T-helper 1 cell treated with Interleukin-12 subunit alpha and Interleukin-12 subunit beta and Interleukin-4 antibody, amounts not matched to agents 30 ng/mL and 1 ng/mL, for 36 hours (primary cell): ENCODE data around the gene TRIM9. TPM values are rescaled to one million over a fixed set of nuclear protein-coding genes. Genes with fewer than 3 reads are reported as not detected.

Source experiments
- intact Hi-C: fragments of 100-400 bp; cut with micrococcal nuclease; formaldehyde crosslinking; loops from one replicate; pipeline ENCODE4 v1.15.1; 2024
- total RNA-seq: library from RNA; stranded (reverse); gene quantifications from 2 replicates; pipeline ENCODE4 v1.2.3, GENCODE V29; 2022

TRIM9 gene
- total RNA-seq, 1 donor from 2014 or later, result 0.22 TPM

GRCh38 chr14:51094282-51094821 lies 553 bp downstream of the TRIM9 start:
- intact Hi-C loops, result loop anchor here (2.0 to 10.0 kb wide), 5 partner anchors 260 to 1460 kb away; partner anchors contain the start of genes FRMD6, GPR137C, NIN and TXNDC16

- intact Hi-C loops, result loop anchor here (2.0 to 10.0 kb wide), 5 partner anchors 259 to 1461 kb away; partner anchors contain the start of genes FRMD6, GPR137C, NIN and TXNDC16
These were observed 1.3 kb downstream of the TRIM9 start for GRCh38 chr14:51093371-51094281.

DNA sequence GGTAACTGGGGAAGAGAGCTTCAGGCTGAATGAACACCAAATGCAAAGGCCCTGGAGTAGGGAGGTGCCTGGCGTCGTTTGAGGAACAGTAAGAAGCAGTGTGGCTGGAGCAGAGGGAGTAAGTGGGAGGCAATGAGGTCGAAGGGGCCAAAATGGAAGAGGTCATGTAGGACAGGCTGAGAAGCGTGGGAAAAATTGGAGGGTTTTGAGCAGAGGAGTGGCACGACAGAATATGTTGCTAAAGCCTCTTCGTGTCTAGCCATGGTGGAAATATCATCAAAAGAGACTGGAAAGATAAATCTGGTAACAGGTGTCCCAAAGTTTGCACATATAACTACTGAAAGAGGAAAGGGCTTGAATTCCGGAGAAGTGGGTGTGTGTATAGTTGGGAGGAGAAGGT lies 1.9 kb downstream of the TRIM9 start:
- intact Hi-C loops, result loop anchor here (10.0 kb wide), 4 partner anchors 258 to 1462 kb away; partner anchors contain the start of genes FRMD6, GPR137C, NIN and TXNDC16

GRCh38 chr14:51089278-51089677 lies 5.6 kb downstream of the TRIM9 start:
- intact Hi-C loops, result no loop called here

DNA sequence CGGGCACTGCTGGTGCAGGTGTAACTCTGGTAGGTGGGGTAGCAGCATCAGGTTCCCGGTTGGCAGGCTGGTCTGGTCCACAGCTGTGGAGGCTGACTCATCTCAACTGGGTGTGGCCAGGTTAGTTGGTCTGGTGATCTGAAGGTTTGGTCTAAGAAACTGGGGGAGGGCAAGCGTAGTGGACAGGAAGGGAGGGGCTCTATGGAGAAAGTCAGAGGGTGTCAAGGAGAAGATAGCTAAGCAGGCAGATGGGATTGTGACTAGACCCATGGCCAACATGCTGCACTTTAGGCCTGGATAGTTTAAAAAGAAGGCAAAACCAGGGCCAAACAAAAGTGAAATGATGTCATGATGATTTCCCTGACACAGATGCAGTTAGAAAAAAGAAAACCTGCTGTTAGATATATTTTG lies 7.9 kb downstream of the TRIM9 start:
- intact Hi-C loops, result no loop called here

GRCh38 chr14:51086044-51086443 lies 8.9 kb downstream of the TRIM9 start:
- intact Hi-C loops, result no loop called here

DNA sequence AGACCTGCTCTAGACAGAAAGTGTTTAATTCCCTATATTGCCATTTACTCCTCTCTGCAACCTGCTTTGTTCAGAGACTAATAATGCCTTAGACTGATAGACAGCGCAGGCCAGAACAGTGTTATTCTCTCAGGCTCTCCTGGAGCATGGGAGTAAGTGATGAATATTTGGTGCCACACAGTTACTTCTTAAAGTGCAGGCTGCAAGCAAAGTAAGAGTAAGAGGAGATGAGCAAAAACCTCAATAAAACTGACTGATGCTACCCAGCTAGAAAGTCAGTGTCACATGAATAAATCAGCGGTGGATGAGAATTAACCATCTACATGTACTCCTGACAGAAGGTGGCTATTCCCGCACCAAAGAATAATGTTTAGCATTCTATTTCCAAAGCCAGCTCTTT lies 9.9 kb downstream of the TRIM9 start:
- intact Hi-C loops, result no loop called here

DNA sequence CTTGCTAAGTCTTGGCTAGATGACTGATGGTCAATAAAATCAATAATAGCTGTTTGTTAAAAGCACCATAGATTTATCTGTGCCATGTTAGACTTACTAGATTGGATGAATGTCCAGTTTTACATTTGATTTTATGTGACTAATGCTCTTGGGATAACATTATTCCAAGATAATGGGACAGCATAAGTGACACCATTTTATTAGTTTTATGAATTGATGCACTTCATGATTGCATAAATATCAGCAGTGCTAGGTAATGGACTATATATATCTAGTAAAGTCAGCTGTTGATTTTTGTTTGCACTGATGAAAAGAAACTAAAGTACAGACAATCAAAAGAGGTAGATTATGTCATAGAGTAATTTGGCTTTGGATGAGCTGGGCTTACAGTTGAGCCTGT lies 10.4 kb downstream of the TRIM9 start:
- intact Hi-C loops, result no loop called here

DNA sequence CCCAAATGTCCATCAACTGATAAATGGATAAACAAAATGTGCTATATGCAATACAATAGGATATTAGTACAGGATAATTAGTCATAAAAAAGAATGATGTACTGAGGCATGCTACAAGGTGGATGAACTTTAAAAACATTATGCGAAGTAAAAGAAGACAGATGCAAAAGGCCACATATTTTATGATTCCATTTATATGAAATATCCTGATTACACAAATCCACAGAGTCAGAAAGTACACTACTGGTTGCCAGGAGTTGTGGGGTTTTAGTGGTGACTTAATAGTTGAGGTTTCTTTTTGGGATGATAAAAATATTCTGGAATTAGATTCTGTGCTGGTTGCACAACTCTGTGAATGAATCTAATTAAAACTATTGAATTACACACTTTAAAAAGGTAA lies 12.6 kb downstream of the TRIM9 start:
- intact Hi-C loops, result no loop called here

DNA sequence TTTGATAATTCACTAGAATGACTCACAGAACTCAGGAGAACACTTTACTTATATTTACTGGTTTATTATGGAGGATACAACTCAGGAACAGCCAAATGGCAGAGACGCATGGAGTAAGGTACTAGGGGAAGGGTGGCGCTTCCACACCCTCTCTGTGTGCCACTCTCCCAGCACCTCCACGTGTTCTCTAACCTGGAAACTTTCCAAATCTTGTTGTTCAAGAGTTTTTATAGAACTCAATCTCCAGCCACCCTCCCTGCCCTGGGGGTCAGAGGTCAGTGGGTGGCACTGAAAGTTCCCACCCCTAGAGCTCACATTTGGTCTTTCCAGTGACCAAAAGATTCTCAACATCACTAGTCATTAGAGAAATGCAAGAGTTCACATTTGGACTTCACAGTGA lies 13.2 kb downstream of the TRIM9 start:
- intact Hi-C loops, result no loop called here

- intact Hi-C loops, result no loop called here
These were observed 13.7 kb downstream of the TRIM9 start for GRCh38 chr14:51081209-51081608.

DNA sequence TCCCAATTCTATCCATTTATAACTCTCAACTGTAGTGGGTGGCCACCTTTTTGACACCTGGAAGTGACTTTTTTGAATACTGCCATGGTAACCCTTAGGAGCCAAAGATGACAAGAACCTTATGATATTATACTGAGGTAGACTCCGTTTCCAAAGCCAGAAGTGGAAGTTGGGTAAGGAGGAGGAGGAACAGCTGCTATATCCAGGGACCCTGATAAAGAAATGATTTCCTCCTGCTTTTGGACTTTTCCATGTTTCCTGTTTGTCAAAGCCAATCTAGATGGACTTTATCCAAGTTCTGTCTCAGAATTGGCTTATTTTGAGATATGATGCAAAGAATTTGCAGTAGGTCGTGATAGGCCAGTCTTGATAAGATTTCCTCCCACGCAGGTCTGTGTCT lies 14.3 kb downstream of the TRIM9 start:
- intact Hi-C loops, result no loop called here

DNA sequence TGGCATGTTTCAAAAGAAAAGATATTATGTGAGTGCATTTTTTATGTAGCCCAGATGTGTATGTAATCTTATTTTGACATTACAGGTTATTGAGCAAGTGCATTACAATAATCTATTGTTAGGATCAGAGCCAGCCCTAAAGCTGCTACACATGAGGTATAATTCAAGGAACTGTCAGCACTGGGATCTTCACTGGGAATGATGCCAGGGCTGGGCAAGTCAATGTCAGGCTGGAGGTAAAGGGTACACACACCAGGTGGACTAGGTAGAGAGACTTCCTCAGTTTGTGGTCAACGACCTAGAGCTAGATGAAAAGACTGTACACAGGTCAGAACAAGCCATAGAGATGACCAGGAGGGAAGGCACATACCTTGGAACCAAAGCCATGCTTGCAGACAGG lies 15.4 kb downstream of the TRIM9 start:
- intact Hi-C loops, result no loop called here

DNA sequence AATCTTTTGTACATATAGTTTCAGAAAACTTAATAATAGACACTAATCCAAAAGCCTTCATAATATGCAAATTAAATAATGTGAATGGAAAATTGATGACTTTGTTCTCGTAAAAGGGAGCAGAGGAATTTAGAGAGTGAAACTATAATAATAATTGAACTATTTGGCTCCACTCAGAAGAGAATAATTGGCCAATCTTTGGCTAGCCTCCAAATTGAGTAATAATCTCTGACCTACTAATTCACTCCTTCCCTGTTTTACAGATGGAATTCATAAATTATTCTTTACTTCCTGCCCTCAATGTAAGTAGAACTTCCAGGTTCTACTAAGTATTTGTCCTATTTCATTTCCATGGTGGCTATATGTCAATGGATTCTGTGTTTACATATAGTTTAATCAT lies 15.8 kb downstream of the TRIM9 start:
- intact Hi-C loops, result no loop called here

DNA sequence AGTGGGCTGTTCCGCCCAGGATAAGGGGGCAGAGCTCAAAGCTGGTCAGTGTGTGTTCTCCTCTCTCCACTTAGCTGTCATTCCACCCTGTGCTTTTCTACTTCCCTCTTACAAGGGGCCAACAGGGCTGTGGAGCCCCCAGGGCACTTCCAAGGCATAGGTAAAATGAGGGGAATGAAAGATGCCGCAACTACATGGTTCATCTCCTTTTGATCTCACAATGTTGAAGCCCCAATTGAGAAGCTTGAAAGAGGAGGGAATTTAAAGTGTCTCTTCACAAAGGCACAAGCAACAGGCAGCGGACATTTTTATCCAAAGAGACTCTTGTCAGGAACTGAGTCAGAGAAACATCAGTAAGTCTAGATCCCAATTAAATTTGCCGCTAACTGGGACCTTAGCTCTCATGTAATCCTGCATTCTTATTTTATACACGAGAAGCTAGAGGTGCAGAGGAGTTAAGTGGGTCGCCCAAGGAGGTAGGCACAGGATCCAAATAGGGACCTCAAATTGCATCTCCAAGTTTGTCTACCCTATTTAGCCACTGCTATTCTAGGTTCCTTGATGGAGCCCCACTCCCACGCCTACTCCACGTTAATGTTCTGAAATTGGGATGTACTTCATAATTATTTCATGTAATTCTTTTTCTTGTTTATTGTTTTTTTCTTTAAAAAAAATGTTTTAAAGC lies 20.1 kb downstream of the TRIM9 start:
- intact Hi-C loops, result no loop called here

- intact Hi-C loops, result no loop called here
These were observed 21.2 kb downstream of the TRIM9 start for GRCh38 chr14:51073731-51074130.

DNA sequence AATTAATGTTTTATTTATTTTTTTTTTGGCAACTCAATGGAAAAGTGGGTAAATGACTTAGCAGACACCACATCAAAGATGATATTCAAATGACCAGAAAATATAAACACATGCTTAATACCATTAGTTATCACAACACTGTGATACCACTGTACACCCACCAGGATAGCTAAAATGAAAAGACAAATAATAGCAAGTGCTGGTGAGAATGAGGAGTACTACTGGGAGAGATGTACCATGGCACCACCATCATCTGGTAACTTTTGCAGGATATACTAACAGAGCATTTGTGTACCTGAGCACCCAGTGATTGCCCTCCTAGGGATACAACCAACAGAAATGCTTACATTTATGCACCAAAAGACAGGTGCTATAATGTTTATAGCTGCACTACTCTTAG lies 21.9 kb downstream of the TRIM9 start:
- intact Hi-C loops, result no loop called here

DNA sequence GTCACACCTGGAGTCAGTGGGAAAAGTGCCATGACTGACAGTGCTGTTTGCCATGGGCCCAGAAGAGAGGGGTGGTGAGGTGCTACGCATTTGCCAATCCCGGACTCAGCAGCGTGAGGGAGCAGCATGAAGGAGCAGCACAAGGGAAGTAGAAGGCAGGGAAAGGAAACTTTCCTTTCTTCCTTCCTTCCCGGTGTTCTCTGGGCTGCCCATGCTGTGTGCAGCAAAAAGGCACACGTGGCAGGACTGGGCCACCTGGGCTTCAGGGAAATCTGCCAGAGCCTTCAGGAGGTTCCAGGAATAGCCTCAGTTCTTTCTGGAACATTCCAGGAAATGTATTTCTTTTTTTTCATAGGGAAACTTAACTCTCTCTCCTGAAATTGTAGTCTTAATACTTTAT lies 23.0 kb downstream of the TRIM9 start:
- intact Hi-C loops, result no loop called here

- intact Hi-C loops, result no loop called here
These were observed 24.2 kb downstream of the TRIM9 start for GRCh38 chr14:51070726-51071125.

- intact Hi-C loops, result no loop called here
These were observed 25.9 kb downstream of the TRIM9 start for GRCh38 chr14:51069055-51069454.

GRCh38 chr14:51068268-51068667 lies 26.6 kb downstream of the TRIM9 start:
- intact Hi-C loops, result no loop called here

- intact Hi-C loops, result no loop called here
These were observed 27.6 kb downstream of the TRIM9 start for GRCh38 chr14:51067295-51067694.
